Activated CD4-positive, CD25-positive, alpha-beta regulatory T cell (primary cell): ENCODE data around the gene PARD3.
"Not testable (repeated sequence)": the region's sequence is repeated elsewhere in the genome, so short reads cannot be mapped to it uniquely, and the experiment has no call there.

ENCODE experiments used
- DNase-seq, 4 experiments: peaks; one replicate each; lab custom pipeline; 2025; lab: John Stamatoyannopoulos, UW

PARD3 gene

GRCh38 chr10:34766811-34767494 lies 48.1 kb downstream of the PARD3 start:
- no peak for DNase-seq

GRCh38 chr10:34766266-34766600 lies 48.9 kb downstream of the PARD3 start:
- DNase-seq, result no peak

GRCh38 chr10:34764472-34764946 lies 50.6 kb downstream of the PARD3 start:
- no peak for DNase-seq

- no peak for DNase-seq
Observed at GRCh38 chr10:34762603-34763299, 52.3 kb downstream of the PARD3 start.

GRCh38 chr10:34762156-34762555 lies 52.9 kb downstream of the PARD3 start:
- no peak for DNase-seq

- DNase-seq, result no peak
Observed at GRCh38 chr10:34761453-34761852, 53.6 kb downstream of the PARD3 start.

- DNase-seq, result no peak
Observed at GRCh38 chr10:34760606-34761005, 54.5 kb downstream of the PARD3 start.

GRCh38 chr10:34759837-34760215 lies 55.3 kb downstream of the PARD3 start:
- DNase-seq, result no peak

- DNase-seq, result no peak
Observed at GRCh38 chr10:34759161-34759836, 55.8 kb downstream of the PARD3 start.

- DNase-seq, result no peak
Observed at GRCh38 chr10:34758447-34758996, 56.6 kb downstream of the PARD3 start.

GRCh38 chr10:34757933-34758332 lies 57.2 kb downstream of the PARD3 start:
- no peak for DNase-seq

- not testable (repeated sequence) for DNase-seq
Observed at GRCh38 chr10:34757181-34757580, 57.9 kb downstream of the PARD3 start.

- no peak for DNase-seq
Observed at GRCh38 chr10:34756584-34756983, 58.5 kb downstream of the PARD3 start.

GRCh38 chr10:34753014-34753757 lies 61.9 kb downstream of the PARD3 start:
- no peak for DNase-seq

- no peak for DNase-seq
Observed at GRCh38 chr10:34751272-34751671, 63.8 kb downstream of the PARD3 start.

GRCh38 chr10:34750795-34751194 lies 64.3 kb downstream of the PARD3 start:
- not testable (repeated sequence) for DNase-seq

- DNase-seq, result no peak
Observed at GRCh38 chr10:34748767-34749166, 66.3 kb downstream of the PARD3 start.

GRCh38 chr10:34748357-34748756 lies 66.7 kb downstream of the PARD3 start:
- no peak for DNase-seq

GRCh38 chr10:34746094-34746493 lies 69.0 kb downstream of the PARD3 start:
- no peak for DNase-seq

- no peak for DNase-seq
Observed at GRCh38 chr10:34745244-34745643, 69.9 kb downstream of the PARD3 start.

- no peak for DNase-seq
Observed at GRCh38 chr10:34744590-34744989, 70.5 kb downstream of the PARD3 start.

- no peak for DNase-seq
Observed at GRCh38 chr10:34743814-34744213, 71.3 kb downstream of the PARD3 start.
